ENCODE results near the gene PTPRE.

PTPRE gene

GRCh38 chr10:127906548-127907377 is at the start of gene PTPRE:
Gene PTPRE, plus strand, starts transcription at chr10:127907103. Its CDS starts 133,779 bp downstream, at chr10:128040882.
- peak; percentile 67 to 72 for DNase-seq (ENCODE audit: low read depth in 2 of 2)

DNA sequence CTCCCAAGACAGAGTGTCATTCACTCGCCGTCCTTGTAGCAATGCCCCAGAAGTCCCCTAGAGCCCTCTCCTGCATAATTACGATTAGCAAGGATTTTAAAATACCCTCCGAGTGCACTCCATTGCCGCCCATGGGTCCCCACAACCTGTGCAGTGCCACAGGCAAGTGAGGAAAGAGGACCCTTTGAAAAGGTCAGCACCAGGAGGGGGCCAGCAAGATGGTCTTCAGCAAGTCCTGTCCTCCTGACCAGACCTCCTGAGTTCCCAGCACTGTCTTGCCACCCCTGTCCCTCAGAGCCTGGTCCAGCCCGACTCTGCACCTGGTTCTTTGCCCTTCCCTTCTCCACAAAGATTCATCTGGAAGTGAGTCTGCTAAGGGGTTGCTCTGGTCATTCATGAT is 46.3 kb upstream of the PTPRE start:
- DNase-seq (ENCODE audit: low read depth in 2 of 2) = no peak

- no peak for DNase-seq (ENCODE audit: low read depth in 2 of 2)
These were observed 43.6 kb upstream of the PTPRE start for GRCh38 chr10:127863231-127863825.

- no peak for DNase-seq (ENCODE audit: low read depth in 2 of 2)
These were observed 40.5 kb upstream of the PTPRE start for GRCh38 chr10:127866276-127867013.

DNA sequence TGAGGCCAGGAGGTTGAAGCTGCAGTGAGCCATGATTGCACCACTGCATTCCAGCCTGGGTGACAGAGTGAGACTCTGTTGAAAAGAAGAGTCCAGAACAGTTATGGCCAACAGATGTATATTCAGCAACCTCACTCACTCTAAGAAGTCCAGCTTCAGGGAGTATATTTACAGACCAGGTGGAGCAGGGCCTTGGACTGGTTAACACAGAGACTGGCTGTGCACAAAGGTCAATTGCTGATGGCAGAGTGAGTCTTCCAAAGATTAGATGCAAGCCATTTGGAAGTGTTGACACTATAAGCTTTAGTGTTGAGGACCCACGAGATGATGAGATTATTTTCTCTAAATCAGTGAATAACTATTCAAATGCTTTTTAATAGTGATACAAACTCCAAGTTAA is 39.1 kb upstream of the PTPRE start:
- DNase-seq (ENCODE audit: low read depth in 2 of 2) = no peak

DNA sequence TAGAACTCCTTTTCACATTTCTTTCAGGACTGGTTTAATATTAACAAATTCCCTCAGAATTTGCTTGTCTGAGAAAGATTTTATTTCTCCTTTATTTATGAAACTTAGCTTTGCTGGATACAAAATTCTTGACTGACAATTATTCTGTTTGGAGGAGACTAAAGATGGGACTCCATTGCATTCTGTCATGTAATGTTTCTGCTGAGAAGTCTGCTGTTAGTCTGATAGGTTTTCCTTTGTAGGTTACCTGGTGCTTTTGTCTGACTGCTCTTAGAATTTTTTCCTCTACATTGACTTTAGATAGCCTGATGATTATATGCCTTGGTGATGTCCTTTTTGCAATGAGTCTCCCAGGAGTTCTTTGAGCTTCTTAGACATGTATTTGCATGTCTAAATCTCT is 37.6 kb upstream of the PTPRE start:
- no peak for DNase-seq (ENCODE audit: low read depth in 2 of 2)

DNA sequence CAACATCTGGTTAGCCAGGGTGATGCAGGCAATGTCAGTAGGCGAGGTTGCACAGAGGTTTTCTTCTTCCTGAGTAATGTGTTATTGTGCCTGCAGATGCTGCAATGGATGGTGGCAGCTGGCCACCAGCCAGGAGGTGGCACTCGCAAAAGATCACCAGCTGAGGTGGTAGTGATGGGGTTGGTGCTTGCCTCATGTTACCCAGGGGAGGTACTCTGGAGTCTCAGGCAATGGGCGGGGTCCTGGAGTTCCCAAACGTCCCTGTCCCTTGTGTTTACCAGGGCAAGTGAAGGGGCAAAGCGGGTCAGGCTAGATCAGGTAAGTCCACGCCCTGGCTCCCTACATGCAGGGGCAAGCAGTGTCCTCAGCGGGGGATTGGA is 35.3 kb upstream of the PTPRE start:
- no peak for DNase-seq (ENCODE audit: low read depth in 2 of 2)

GRCh38 chr10:127872011-127872761 is 34.7 kb upstream of the PTPRE start:
- DNase-seq (ENCODE audit: low read depth in 2 of 2) = no peak

GRCh38 chr10:127872871-127873600 is 33.9 kb upstream of the PTPRE start:
- no peak for DNase-seq (ENCODE audit: low read depth in 2 of 2)

DNA sequence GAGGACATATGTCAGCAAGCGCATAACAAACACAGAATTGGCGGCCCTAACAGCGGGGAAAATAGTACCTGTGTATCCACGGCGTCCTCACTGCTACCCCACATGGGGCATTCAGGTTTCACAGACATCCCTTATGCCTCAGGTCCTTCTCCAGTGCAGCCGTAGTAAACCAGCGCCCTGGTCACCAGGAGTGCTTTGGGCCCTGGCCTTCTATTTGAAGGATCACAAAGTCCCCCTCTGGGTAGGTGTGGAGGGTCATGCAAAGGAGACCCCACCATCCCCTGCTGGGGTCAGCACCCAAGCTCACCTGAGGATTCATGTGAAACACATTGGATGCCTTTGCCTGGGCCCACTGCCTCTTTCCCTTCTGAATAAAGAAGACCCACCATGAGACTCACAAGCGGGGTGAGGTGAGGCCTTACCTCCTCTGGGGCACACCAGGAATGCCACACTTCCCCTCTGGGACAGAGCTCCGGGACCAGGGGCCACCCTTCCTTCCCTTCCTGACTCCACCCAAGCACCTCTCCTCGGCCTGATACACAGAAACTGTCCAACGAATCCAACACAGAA is 32.9 kb upstream of the PTPRE start:
- DNase-seq (ENCODE audit: low read depth in 2 of 2) = no peak

- DNase-seq (ENCODE audit: low read depth in 2 of 2) = no peak
These were observed 32.0 kb upstream of the PTPRE start for GRCh38 chr10:127874671-127875448.

DNA sequence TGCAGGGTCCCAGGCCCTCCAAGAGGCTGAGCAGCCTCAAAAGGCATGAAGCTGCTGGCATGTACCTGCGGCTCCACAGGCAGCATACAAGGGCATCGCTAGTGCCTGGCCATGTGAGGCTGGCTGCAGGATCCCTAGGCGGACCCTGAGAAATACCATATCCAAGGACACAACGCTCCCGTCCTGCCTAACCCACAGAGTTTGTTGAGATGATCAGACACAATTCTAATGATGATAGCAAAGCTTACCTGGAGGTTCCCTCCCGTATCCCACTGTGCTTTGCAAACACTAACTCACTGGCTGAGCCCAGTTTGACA is 31.5 kb upstream of the PTPRE start:
- no peak for DNase-seq (ENCODE audit: low read depth in 2 of 2)

GRCh38 chr10:127875916-127876315 is 31.0 kb upstream of the PTPRE start:
- no peak for DNase-seq (ENCODE audit: low read depth in 2 of 2)

DNA sequence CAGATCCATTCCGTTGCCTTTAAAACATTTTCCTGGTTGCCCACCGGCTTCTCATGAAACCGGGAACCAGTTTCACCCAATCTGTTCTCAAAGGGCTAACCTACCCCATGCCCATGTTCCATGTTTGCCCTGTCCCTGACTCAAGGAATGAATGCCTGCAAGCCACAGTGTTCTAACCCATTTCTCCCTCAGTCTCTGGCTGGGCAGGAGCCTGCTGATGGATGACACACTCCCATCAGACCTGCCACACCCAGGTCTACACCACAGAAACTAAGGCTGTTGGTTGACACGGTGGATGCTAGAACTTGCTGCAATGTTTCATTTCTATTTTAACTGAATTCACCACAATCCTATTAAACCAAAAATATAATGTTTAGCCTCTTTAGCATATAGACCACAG is 29.8 kb upstream of the PTPRE start:
- no peak for DNase-seq (ENCODE audit: low read depth in 2 of 2)

- no peak for DNase-seq (ENCODE audit: low read depth in 2 of 2)
These were observed 29.2 kb upstream of the PTPRE start for GRCh38 chr10:127877699-127878098.

DNA sequence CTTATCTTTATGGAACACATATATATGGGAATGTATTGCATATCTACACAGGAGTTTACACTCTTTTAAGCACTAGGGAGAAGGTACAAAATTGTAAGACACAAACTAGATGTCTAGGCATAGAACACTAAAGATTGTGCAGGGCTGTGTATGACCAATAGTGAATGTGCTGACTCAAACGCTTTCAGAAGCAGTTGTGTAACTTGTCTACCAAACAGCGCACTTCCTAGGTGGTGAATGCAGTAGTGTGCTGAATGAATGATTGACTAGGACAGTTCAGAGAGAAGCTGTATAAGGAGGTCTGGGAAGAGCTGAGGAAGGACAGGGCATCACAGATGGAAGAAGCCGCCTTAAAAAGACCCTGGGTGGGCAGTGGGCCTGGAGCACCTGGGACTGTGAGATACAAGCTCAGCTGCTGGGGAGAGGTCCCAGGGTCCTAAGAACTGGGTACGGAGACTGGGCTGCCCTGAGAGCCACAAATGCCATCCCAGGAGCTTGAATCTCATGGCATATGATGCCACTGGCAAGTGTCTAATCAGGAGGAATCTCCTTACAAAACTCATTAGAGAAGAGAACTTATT is 28.3 kb upstream of the PTPRE start:
- no peak for DNase-seq (ENCODE audit: low read depth in 2 of 2)

- DNase-seq (ENCODE audit: low read depth in 2 of 2) = no peak
These were observed 26.3 kb upstream of the PTPRE start for GRCh38 chr10:127880557-127880956.

DNA sequence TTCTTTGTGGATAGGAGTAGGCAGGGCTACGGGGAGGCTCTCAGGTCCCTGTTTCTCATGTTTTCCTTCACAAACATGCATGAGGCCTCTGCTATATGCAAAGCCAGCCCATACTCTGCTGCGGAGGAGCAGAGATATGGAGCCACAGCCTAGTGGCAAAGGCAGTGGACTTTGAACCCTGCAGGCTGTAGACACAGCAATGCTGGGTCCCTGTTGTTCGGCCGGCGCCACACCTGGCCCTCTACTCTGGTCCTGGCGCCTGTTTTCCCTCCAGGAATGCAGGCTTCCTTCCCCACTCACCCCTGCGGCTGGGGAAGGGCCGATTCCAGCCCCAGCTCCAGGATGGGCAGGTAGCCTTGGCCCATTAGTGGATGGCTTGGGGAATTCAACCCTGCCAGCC is 25.6 kb upstream of the PTPRE start:
- no peak for DNase-seq (ENCODE audit: low read depth in 2 of 2)

GRCh38 chr10:127882391-127882790 is 24.5 kb upstream of the PTPRE start:
- no peak for DNase-seq (ENCODE audit: low read depth in 2 of 2)

All from stimulated activated CD4-positive, alpha-beta T cell treated with anti-CD3 and anti-CD28 coated beads, Interleukin-4, amount 100 ng/mL, for 48 hours (primary cell).